ENCODE results near the gene NGRN. TPM values are rescaled to one million over a fixed set of nuclear protein-coding genes. Genes with fewer than 3 reads are reported as not detected.

Gene NGRN
- total and polyA plus RNA-seq, 2 experiments from 2014 or later, result 88.9 to 131 TPM

DNA sequence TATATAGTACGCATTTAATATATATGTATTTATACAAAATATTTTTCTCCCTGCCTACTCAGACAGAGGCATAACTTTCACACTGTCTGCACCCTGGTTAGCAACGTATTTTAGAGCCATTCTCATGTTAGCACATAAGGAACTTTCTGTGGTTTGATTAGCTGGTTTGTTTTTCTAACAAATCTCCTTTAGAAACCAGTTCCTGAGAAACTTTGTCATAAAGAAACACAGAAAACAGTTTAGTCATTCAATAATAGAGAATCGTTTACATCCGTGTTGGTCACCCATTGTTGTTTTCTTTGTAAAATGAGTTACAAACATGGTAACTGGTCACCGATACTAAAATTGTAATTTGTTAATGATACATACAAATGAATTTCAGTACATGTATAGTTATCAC is 5.9 kb upstream of the NGRN start:
- Histone ChIP-seq H3K9me2 (ENCODE audit: insufficient read depth) (no peaks in the 10 kb centered on the region), H3K27me3 (ENCODE audit: insufficient read depth) (no peaks in the 10 kb centered on the region), H3K4me1 (ENCODE audit: insufficient read depth) (no peaks in the 10 kb centered on the region), H2AFZ (no peak overlapping the region), H3F3A (replicated peaks; ENCODE audit: low read depth) (0 out of 2 replicates have a peak, but pooled peaks cover 3% of the 10 kb centered on the region), H3K79me2 (replicated peaks; ENCODE audit: insufficient read depth) (0 out of 2 replicates have a peak, but pooled peaks cover 3% of the 10 kb centered on the region), H3K27ac (ENCODE audit: low read depth) (no peak overlapping the region), H3K36me3 (ENCODE audit: insufficient read depth) (no peaks in the 10 kb centered on the region), H3K4me3 (no peak overlapping the region), H4K20me1 (replicated peaks; ENCODE audit: insufficient read depth) (no peaks in the 10 kb centered on the region), H3K4me2 (no peak overlapping the region)
- Mint-ChIP-seq H3K36me3 (ENCODE audit: low read depth) (no peaks in the 10 kb centered on the region), H3K9me3 (no peaks in the 10 kb centered on the region; the same call in 2 of the 3 replicates), H3K4me3 (no peak overlapping the region), H3K27ac (no peak overlapping the region), H3K4me1 (peaks cover 7% of the 10 kb centered on the region), H3K27me3 (ENCODE audit: insufficient read depth, low read depth, poor library complexity) (peaks cover 2% of the 10 kb centered on the region)
- DNase-seq (ENCODE audit: low spot score), result no peak
- TF ChIP-seq JUNB (IDR thresholded peaks at IDR 0.05; ENCODE audit: unreplicated experiment) (no peak), ZNF331 (CRISPR knock-in tag; IDR thresholded peaks at IDR 0.05; ENCODE audit: low read depth) (no peak), CREB1 (CRISPR knock-in tag; IDR thresholded peaks at IDR 0.05; ENCODE audit: low read depth) (no peak), EZH2 (IDR thresholded peaks at IDR 0.05; ENCODE audit: low read depth, unreplicated experiment) (no peak), STAT1 (IDR thresholded peaks at IDR 0.05; ENCODE audit: unreplicated experiment) (no peak), ZNF114 (CRISPR knock-in tag; IDR thresholded peaks at IDR 0.05) (no peak), ZNF462 (CRISPR knock-in tag; IDR thresholded peaks at IDR 0.05) (no peak), EZH2phosphoT487 (IDR thresholded peaks at IDR 0.05; ENCODE audit: unreplicated experiment) (no peak), NANOG (IDR thresholded peaks at IDR 0.05; ENCODE audit: borderline replicate concordance) (no peak), POLR2AphosphoS5 (IDR thresholded peaks at IDR 0.05; ENCODE audit: low read depth) (no peak), ETS1 (IDR thresholded peaks at IDR 0.05) (no peak), CTCF (conservative IDR thresholded peaks at IDR 0.05; ENCODE audit: low read depth in 2 of 2) (no peak)
- TF ChIP-seq, protein P1, sequence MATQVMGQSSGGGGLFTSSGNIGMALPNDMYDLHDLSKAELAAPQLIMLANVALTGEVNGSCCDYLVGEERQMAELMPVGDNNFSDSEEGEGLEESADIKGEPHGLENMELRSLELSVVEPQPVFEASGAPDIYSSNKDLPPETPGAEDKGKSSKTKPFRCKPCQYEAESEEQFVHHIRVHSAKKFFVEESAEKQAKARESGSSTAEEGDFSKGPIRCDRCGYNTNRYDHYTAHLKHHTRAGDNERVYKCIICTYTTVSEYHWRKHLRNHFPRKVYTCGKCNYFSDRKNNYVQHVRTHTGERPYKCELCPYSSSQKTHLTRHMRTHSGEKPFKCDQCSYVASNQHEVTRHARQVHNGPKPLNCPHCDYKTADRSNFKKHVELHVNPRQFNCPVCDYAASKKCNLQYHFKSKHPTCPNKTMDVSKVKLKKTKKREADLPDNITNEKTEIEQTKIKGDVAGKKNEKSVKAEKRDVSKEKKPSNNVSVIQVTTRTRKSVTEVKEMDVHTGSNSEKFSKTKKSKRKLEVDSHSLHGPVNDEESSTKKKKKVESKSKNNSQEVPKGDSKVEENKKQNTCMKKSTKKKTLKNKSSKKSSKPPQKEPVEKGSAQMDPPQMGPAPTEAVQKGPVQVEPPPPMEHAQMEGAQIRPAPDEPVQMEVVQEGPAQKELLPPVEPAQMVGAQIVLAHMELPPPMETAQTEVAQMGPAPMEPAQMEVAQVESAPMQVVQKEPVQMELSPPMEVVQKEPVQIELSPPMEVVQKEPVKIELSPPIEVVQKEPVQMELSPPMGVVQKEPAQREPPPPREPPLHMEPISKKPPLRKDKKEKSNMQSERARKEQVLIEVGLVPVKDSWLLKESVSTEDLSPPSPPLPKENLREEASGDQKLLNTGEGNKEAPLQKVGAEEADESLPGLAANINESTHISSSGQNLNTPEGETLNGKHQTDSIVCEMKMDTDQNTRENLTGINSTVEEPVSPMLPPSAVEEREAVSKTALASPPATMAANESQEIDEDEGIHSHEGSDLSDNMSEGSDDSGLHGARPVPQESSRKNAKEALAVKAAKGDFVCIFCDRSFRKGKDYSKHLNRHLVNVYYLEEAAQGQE (IDR thresholded peaks at IDR 0.05; ENCODE audit: unreplicated experiment), result no peak
- ATAC-seq, result no peak
